SK-N-SH (cell line): ENCODE measurements around the gene PDIK1L. TPM values are rescaled to one million over a fixed set of nuclear protein-coding genes. Genes with fewer than 3 reads are reported as not detected.

Experiments
- CTCF ChIA-PET: fragments of 300-600, 350-600 bp; formaldehyde crosslinking; extraction: SDS; loops from one replicate; lab custom pipeline; 2021; lab: Yijun Ruan, JAX
- POLR2A ChIA-PET: fragments of 350-600 bp; sonication (Branson Sonifier 250); formaldehyde crosslinking; extraction: SDS; loops from one replicate; lab custom pipeline; 2020; ENCODE audit warnings: antibody characterized with exemption, inconsistent platforms; lab: Yijun Ruan, JAX
- DNase-seq: peaks from one replicate; pipeline ENCODE4 v3.0.0; 2012
- H2AFZ ChIP-seq: fragments of 200-600 bp; sonication (generic); 2 replicates; pipeline ENCODE4 v1.8.1; 2016; ENCODE audit warnings: antibody characterized with exemption, mild to moderate bottlenecking, low read depth
- H3F3A ChIP-seq: fragments of 200-600 bp; sonication (generic); replicated peaks from 2 replicates; pipeline ENCODE3; 2016; ENCODE audit warnings: antibody characterized with exemption, mild to moderate bottlenecking; ENCODE audit not compliant: insufficient read depth
- H3K27ac ChIP-seq, 2 experiments: fragments of 200-500 bp in 1 of 2; fragments of 200-600 bp in 1 of 2; sonication (Bioruptor generic) in 1 of 2; sonication (generic), shearing (Covaris generic) in 1 of 2; 2 replicates each; pipeline versions ENCODE4 v1.5.1 to v1.6.1; 2014 to 2016; ENCODE audit warnings: low read depth in 2 of 2, inconsistent platforms in 1 of 2, low read length in 1 of 2, mild to moderate bottlenecking in 1 of 2, mixed read lengths in 1 of 2
- H3K27me3 ChIP-seq: fragments of 200-600 bp; sonication (generic), shearing (Covaris generic); 2 replicates; pipeline ENCODE4 v1.6.1; 2016; ENCODE audit warnings: mixed run types; ENCODE audit not compliant: insufficient read depth
- H3K36me3 ChIP-seq, 2 experiments: fragments of 200-500 bp in 1 of 2; fragments of 200-600 bp in 1 of 2; sonication (Bioruptor generic) in 1 of 2; sonication (generic) in 1 of 2; replicated peaks in 1 of 2; 2 replicates each; pipeline versions ENCODE3 to v1.5.1; 2014 to 2016; ENCODE audit warnings: low read length in 1 of 2, mild to moderate bottlenecking in 1 of 2; ENCODE audit not compliant: insufficient read depth in 2 of 2, control insufficient read depth in 1 of 2
- H3K4me1 ChIP-seq, 2 experiments: fragments of 200-500 bp in 1 of 2; fragments of 200-600 bp in 1 of 2; sonication (Bioruptor generic) in 1 of 2; sonication (generic), shearing (Covaris generic) in 1 of 2; 2 replicates each; pipeline versions ENCODE4 v1.5.1 to v1.6.1; 2014 to 2016; ENCODE audit warnings: low read depth in 1 of 2, low read length in 1 of 2, mixed run types in 1 of 2; ENCODE audit not compliant: insufficient read depth in 2 of 2, control insufficient read depth in 1 of 2
- H3K4me2 ChIP-seq: fragments of 200-600 bp; sonication (generic), shearing (Covaris generic); 2 replicates; pipeline ENCODE4 v1.6.1; 2017; ENCODE audit warnings: mixed run types
- H3K4me3 ChIP-seq, 2 experiments: fragments of 200-500 bp in 1 of 2; fragments of 200-600 bp in 1 of 2; sonication (Bioruptor generic) in 1 of 2; sonication (generic), shearing (Covaris generic) in 1 of 2; 2 replicates each; pipeline versions ENCODE4 v1.5.1 to v1.8.1; 2014 to 2016; ENCODE audit warnings: low read depth in 2 of 2, inconsistent platforms in 1 of 2, low read length in 1 of 2, mild to moderate bottlenecking in 1 of 2, mixed read lengths in 1 of 2, moderate library complexity in 1 of 2
- H3K79me2 ChIP-seq: fragments of 200-600 bp; sonication (generic); 2 replicates; pipeline ENCODE4 v1.8.1; 2017; ENCODE audit warnings: mild to moderate bottlenecking; ENCODE audit not compliant: insufficient read depth
- H3K9ac ChIP-seq: fragments of 200-600 bp; sonication (generic); 2 replicates; pipeline ENCODE4 v1.6.1; 2017; ENCODE audit warnings: mixed run types
- H3K9me2 ChIP-seq: fragments of 200-600 bp; sonication (generic); 2 replicates; pipeline ENCODE4 v1.6.1; 2017; ENCODE audit warnings: mixed run types
- H3K9me3 ChIP-seq: fragments of 200-600 bp; sonication (generic); 2 replicates; pipeline ENCODE4 v1.6.1; 2017; ENCODE audit warnings: mixed run types, mild to moderate bottlenecking, moderate library complexity
- H4K20me1 ChIP-seq: fragments of 200-600 bp; sonication (generic); 2 replicates; pipeline ENCODE4 v1.6.1; 2017; ENCODE audit warnings: mild to moderate bottlenecking, mixed run types; ENCODE audit not compliant: insufficient read depth
- CHD2 ChIP-seq: fragments of 150-350 bp; IDR thresholded peaks from 2 replicates; pipeline ENCODE4 v1.6.1; 2018; ENCODE audit warnings: low read length; ENCODE audit not compliant: partially characterized antibody
- CTCF ChIP-seq: fragments of 200-600 bp; sonication (generic); IDR thresholded peaks from 2 replicates; pipeline ENCODE4 v1.6.1; 2017; ENCODE audit warnings: antibody characterized with exemption, mild to moderate bottlenecking, moderate library complexity
- ELF1 ChIP-seq: IDR thresholded peaks from 2 replicates; pipeline ENCODE4 v1.4.0; 2012
- FOSL2 ChIP-seq: IDR thresholded peaks from 2 replicates; pipeline ENCODE4 v1.4.0; 2012; ENCODE audit warnings: low read depth, mild to moderate bottlenecking, moderate library complexity, borderline replicate concordance
- FOXM1 ChIP-seq: IDR thresholded peaks from 2 replicates; pipeline ENCODE4 v1.4.0; 2012; ENCODE audit warnings: low read depth, mild to moderate bottlenecking
- GABPA ChIP-seq: IDR thresholded peaks from 2 replicates; pipeline ENCODE4 v1.4.0; 2012; ENCODE audit warnings: low read depth, mild to moderate bottlenecking
- GATA2 ChIP-seq: sonication (generic); formaldehyde crosslinking; IDR thresholded peaks from 2 replicates; pipeline ENCODE4 v1.5.0; 2020; ENCODE audit warnings: mild to moderate bottlenecking, missing genetic modification reagents
- MEF2A ChIP-seq: IDR thresholded peaks from 2 replicates; pipeline ENCODE4 v1.4.0; 2012; ENCODE audit warnings: low read depth, borderline replicate concordance
- MXI1 ChIP-seq: IDR thresholded peaks from 2 replicates; pipeline ENCODE4 v1.6.1; 2012; ENCODE audit warnings: mild to moderate bottlenecking, low read depth, low read length, improper control_type of control experiment
- NRF1 ChIP-seq: IDR thresholded peaks from 2 replicates; pipeline ENCODE4 v1.6.1; 2012; ENCODE audit warnings: low read depth, mild to moderate bottlenecking, low read length
- PBX3 ChIP-seq: IDR thresholded peaks from 2 replicates; pipeline ENCODE4; 2012
- RAD21 ChIP-seq: IDR thresholded peaks from 2 replicates; pipeline ENCODE4 v1.6.1; 2012; ENCODE audit warnings: mild to moderate bottlenecking, low read length
- RCOR1 ChIP-seq: fragments of 150-350 bp; IDR thresholded peaks from 2 replicates; pipeline ENCODE4 v1.6.1; 2017; ENCODE audit warnings: antibody characterized with exemption, low read length
- REST ChIP-seq: IDR thresholded peaks from 2 replicates; pipeline ENCODE4 v1.6.1; 2012; ENCODE audit warnings: mild to moderate bottlenecking, low read depth, low read length, moderate library complexity
- RFX5 ChIP-seq: IDR thresholded peaks from 2 replicates; pipeline ENCODE4 v1.6.1; 2012; ENCODE audit warnings: mild to moderate bottlenecking, improper control_type of control experiment, low read length
- RXRA ChIP-seq: IDR thresholded peaks from 2 replicates; pipeline ENCODE4 v1.4.0; 2012; ENCODE audit warnings: low read depth, mild to moderate bottlenecking, borderline replicate concordance
- SMC3 ChIP-seq: IDR thresholded peaks from 2 replicates; pipeline ENCODE4 v1.6.1; 2012; ENCODE audit warnings: low read depth, low read length, improper control_type of control experiment
- USF2 ChIP-seq: fragments of 150-350 bp; IDR thresholded peaks from 2 replicates; pipeline ENCODE4 v1.6.1; 2017; ENCODE audit warnings: antibody characterized with exemption, low read length, low read depth, borderline replicate concordance
- YY1 ChIP-seq: IDR thresholded peaks from 2 replicates; pipeline ENCODE4 v1.4.0; 2012; ENCODE audit warnings: low read depth, mild to moderate bottlenecking
- WGBS: methylation state at CpG from one replicate; pipeline ENCODE4 v1.1.6; 2017; ENCODE audit warnings: low lambda C conversion rate; 5-methylcytosine and 5-hydroxymethylcytosine counted together
- polyA plus RNA-seq, 3 experiments: library from polyadenylated mRNA; depleted of rRNA; stranded (reverse); fragments of >200 nt; gene quantifications; 2 replicates each; pipeline ENCODE4 v1.2.3, GENCODE V29; 2012
- TF ChIP-seq, protein P1 (sequence below): fragments of 150-350 bp; IDR thresholded peaks from 2 replicates; pipeline ENCODE4 v1.6.1; 2016; ENCODE audit warnings: mild to moderate bottlenecking, low read depth, low read length

PDIK1L gene
- polyA plus RNA-seq, 1 of the 3 experiments (the other 2 are of a cell fraction): 1.2 TPM

GRCh38 chr1:26119892-26120608, 8.4 kb downstream of the PDIK1L start:
- H3K9me3 ChIP-seq: no peaks in the 10 kb centered on the region
- peaks cover 20 to 22% of the 10 kb centered on the region in 2 experiments for H3K36me3 ChIP-seq
- no peak overlapping the region for H3K4me3 ChIP-seq
- no peaks in the 10 kb centered on the region for H3K9me2 ChIP-seq
- H4K20me1 ChIP-seq: no peaks in the 10 kb centered on the region; the same call in 1 of the 2 replicates
- no peak for DNase-seq
- ChIA-PET CTCF (interaction anchor here (0.9 to 1.2 kb wide), 2 partner anchors 18 to 23 kb away, joined by 3 to 5 read pairs; no protein-coding TSS in a partner anchor), POLR2A (no interaction called here)
- H3K9ac ChIP-seq: no peak overlapping the region
- H3K27me3 ChIP-seq: no peaks in the 10 kb centered on the region
- peaks cover 20% of the 10 kb centered on the region for H3F3A ChIP-seq
- no peak overlapping the region for H2AFZ ChIP-seq
- H3K4me2 ChIP-seq: no peak overlapping the region
- 96% methylated on average over 8 of the region's 9 CpGs for WGBS
- peaks cover 5 to 7% of the 10 kb centered on the region in 2 experiments; a peak in 3 of 4 replicates for H3K4me1 ChIP-seq
- peaks cover 13% of the 10 kb centered on the region; the same call in 1 of the 2 replicates for H3K79me2 ChIP-seq
- no peak for TF ChIP-seq PBX3
- TF ChIP-seq CHD2: no peak
- no peak for TF ChIP-seq ELF1
- no peak for TF ChIP-seq NRF1
- TF ChIP-seq YY1: no peak
- no peak for TF ChIP-seq GABPA
- no peak for TF ChIP-seq CTCF
- no peak for TF ChIP-seq RXRA
- no peak for TF ChIP-seq RFX5
- TF ChIP-seq SMC3: no peak
- TF ChIP-seq GATA2 (CRISPR knock-in tag): no peak
- TF ChIP-seq REST: no peak
- no peak for TF ChIP-seq MEF2A
- no peak for TF ChIP-seq MXI1
- TF ChIP-seq FOSL2: no peak
- TF ChIP-seq RCOR1: no peak
- no peak for TF ChIP-seq FOXM1
- TF ChIP-seq, protein P1, sequence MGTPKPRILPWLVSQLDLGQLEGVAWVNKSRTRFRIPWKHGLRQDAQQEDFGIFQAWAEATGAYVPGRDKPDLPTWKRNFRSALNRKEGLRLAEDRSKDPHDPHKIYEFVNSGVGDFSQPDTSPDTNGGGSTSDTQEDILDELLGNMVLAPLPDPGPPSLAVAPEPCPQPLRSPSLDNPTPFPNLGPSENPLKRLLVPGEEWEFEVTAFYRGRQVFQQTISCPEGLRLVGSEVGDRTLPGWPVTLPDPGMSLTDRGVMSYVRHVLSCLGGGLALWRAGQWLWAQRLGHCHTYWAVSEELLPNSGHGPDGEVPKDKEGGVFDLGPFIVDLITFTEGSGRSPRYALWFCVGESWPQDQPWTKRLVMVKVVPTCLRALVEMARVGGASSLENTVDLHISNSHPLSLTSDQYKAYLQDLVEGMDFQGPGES: no peak
- TF ChIP-seq USF2: no peak
- no peak for TF ChIP-seq RAD21
- H3K27ac ChIP-seq: no peak overlapping the region
